HG03378 (cell line): ENCODE results near the gene FILIP1.
"Not testable (repeated sequence)": the region's sequence is repeated elsewhere in the genome, so short reads cannot be mapped to it uniquely, and the experiment has no call there.

ENCODE experiments used
- ATAC-seq: cut with Tn5 transposase; IDR thresholded peaks from one replicate; pipeline ENCODE4 v1.9.1; 2021; ENCODE audit warnings: mild to moderate bottlenecking, moderate library complexity; ENCODE audit not compliant: unreplicated experiment

FILIP1 gene

GRCh38 chr6:75422024-75422639 is 71.5 kb downstream of the FILIP1 start:
- ATAC-seq, result no peak

- ATAC-seq, result no peak
Measured at GRCh38 chr6:75421316-75422023, 72.1 kb downstream of the FILIP1 start.

- no peak for ATAC-seq
Measured at GRCh38 chr6:75419980-75420379, 73.6 kb downstream of the FILIP1 start.

GRCh38 chr6:75419416-75419815 is 74.2 kb downstream of the FILIP1 start:
- no peak for ATAC-seq

- peak; percentile 88 for ATAC-seq
Measured at GRCh38 chr6:75418233-75418632, 75.4 kb downstream of the FILIP1 start.

- ATAC-seq, result no peak
Measured at GRCh38 chr6:75416443-75416842, 77.2 kb downstream of the FILIP1 start.

- no peak for ATAC-seq
Measured at GRCh38 chr6:75415804-75416203, 77.8 kb downstream of the FILIP1 start.

- ATAC-seq, result no peak
Measured at GRCh38 chr6:75414445-75415021, 79.1 kb downstream of the FILIP1 start.

- ATAC-seq, result no peak
Measured at GRCh38 chr6:75412969-75413662, 80.5 kb downstream of the FILIP1 start.

- not testable (repeated sequence) for ATAC-seq
Measured at GRCh38 chr6:75410564-75410963, 83.0 kb downstream of the FILIP1 start.

GRCh38 chr6:75409928-75410327 is 83.7 kb downstream of the FILIP1 start:
- ATAC-seq, result no peak

GRCh38 chr6:75409286-75409685 is 84.3 kb downstream of the FILIP1 start:
- ATAC-seq, result no peak

GRCh38 chr6:75403563-75404080 is 90.0 kb downstream of the FILIP1 start:
- ATAC-seq, result no peak

- ATAC-seq, result no peak
Measured at GRCh38 chr6:75402296-75402695, 91.3 kb downstream of the FILIP1 start.

GRCh38 chr6:75397656-75398465 is 95.7 kb downstream of the FILIP1 start:
- no peak for ATAC-seq

- ATAC-seq, result no peak
Measured at GRCh38 chr6:75397171-75397570, 96.4 kb downstream of the FILIP1 start.

- ATAC-seq, result no peak
Measured at GRCh38 chr6:75396005-75396800, 97.4 kb downstream of the FILIP1 start.

GRCh38 chr6:75393806-75394205 is 99.8 kb downstream of the FILIP1 start:
- ATAC-seq, result no peak

- ATAC-seq, result no peak
Measured at GRCh38 chr6:75391276-75391675, 102.3 kb downstream of the FILIP1 start.
